IMR-90 (cell line): ENCODE measurements around the gene ACVRL1. TPM values are rescaled to one million over a fixed set of nuclear protein-coding genes. Genes with fewer than 3 reads are reported as not detected.

Experiments used
- ATAC-seq: fragments of 200-7000 bp; cut with Tn5 transposase; 2 replicates; pipeline ENCODE4 v1.9.1; 2020; ENCODE audit warnings: low read depth, mild to moderate bottlenecking, moderate library complexity
- BruUV-seq: library from RNA; stranded (reverse); fragments of 400-500 nt; replicated peaks from 2 replicates; lab custom pipeline; 2021; lab: Mats Ljungman, UMichigan
- CTCF ChIA-PET: fragments of 300-600 bp; formaldehyde crosslinking; extraction: SDS; loops from one replicate; lab custom pipeline; 2021; ENCODE audit warnings: antibody characterized with exemption; lab: Yijun Ruan, JAX
- POLR2A ChIA-PET: fragments of 300-600 bp; sonication (Branson Sonifier 250); formaldehyde crosslinking; loops from one replicate; lab custom pipeline; 2022; ENCODE audit warnings: antibody characterized with exemption; ENCODE audit not compliant: unreplicated experiment; lab: Charles Lee
- DNase-seq: peaks from one replicate; pipeline ENCODE4 v3.0.0; 2013
- H2AFZ ChIP-seq: replicated peaks from 2 replicates; pipeline ENCODE3; 2013; ENCODE audit warnings: low read length, mild to moderate bottlenecking; ENCODE audit not compliant: poor library complexity
- H2AK5ac ChIP-seq: 2 replicates; pipeline ENCODE4 v1.6.1; 2013; ENCODE audit warnings: low read depth, low read length, inconsistent platforms
- H2AK9ac ChIP-seq: replicated peaks from 2 replicates; pipeline ENCODE3; 2013; ENCODE audit warnings: mild to moderate bottlenecking, low read depth, low read length, moderate library complexity; ENCODE audit not compliant: poor library complexity
- H2BK120ac ChIP-seq: 2 replicates; pipeline ENCODE4 v1.6.1; 2013; ENCODE audit warnings: low read depth, low read length, inconsistent platforms
- H2BK15ac ChIP-seq: 3 replicates; pipeline ENCODE4 v1.6.1; 2013; ENCODE audit warnings: low read depth, low read length, inconsistent platforms
- H2BK20ac ChIP-seq: 2 replicates; pipeline ENCODE4 v1.6.1; 2013; ENCODE audit warnings: low read depth, mild to moderate bottlenecking, inconsistent platforms, low read length, moderate library complexity
- H2BK5ac ChIP-seq: 2 replicates; pipeline ENCODE4 v1.6.1; 2013; ENCODE audit warnings: mild to moderate bottlenecking, low read depth, low read length, inconsistent platforms; ENCODE audit not compliant: poor library complexity, severe bottlenecking
- H3K14ac ChIP-seq: replicated peaks from 2 replicates; pipeline ENCODE4 v1.6.1; 2013; ENCODE audit warnings: low read depth, low read length, inconsistent platforms
- H3K18ac ChIP-seq: 2 replicates; pipeline ENCODE4 v1.6.1; 2013; ENCODE audit warnings: low read depth, low read length, control low read depth
- H3K23ac ChIP-seq: 2 replicates; pipeline ENCODE4 v1.6.1; 2013; ENCODE audit warnings: low read depth, low read length, inconsistent platforms
- H3K27ac ChIP-seq: 2 replicates; pipeline ENCODE4 v1.5.1; 2013; ENCODE audit warnings: mild to moderate bottlenecking, control low read depth, low read length; ENCODE audit not compliant: insufficient read depth
- H3K27me3 ChIP-seq: 2 replicates; pipeline ENCODE4 v1.6.1; 2013; ENCODE audit warnings: low read length; ENCODE audit not compliant: control insufficient read depth, insufficient read depth
- H3K36me3 ChIP-seq: 2 replicates; pipeline ENCODE4 v1.6.1; 2013; ENCODE audit warnings: low read length, mixed read lengths; ENCODE audit not compliant: control insufficient read depth, insufficient read depth
- H3K4ac ChIP-seq: 2 replicates; pipeline ENCODE4 v1.6.1; 2013; ENCODE audit warnings: low read depth, low read length, inconsistent platforms
- H3K4me1 ChIP-seq: 2 replicates; pipeline ENCODE4 v1.6.1; 2013; ENCODE audit warnings: low read length, mixed read lengths; ENCODE audit not compliant: control insufficient read depth, insufficient read depth
- H3K4me2 ChIP-seq: 2 replicates; pipeline ENCODE4 v1.6.1; 2013; ENCODE audit warnings: low read depth, mild to moderate bottlenecking, control low read depth, low read length, moderate library complexity
- H3K4me3 ChIP-seq: 2 replicates; pipeline ENCODE4 v1.5.1; 2013; ENCODE audit warnings: low read depth, mild to moderate bottlenecking, control low read depth, low read length, moderate library complexity; ENCODE audit not compliant: insufficient read depth
- H3K56ac ChIP-seq: 2 replicates; pipeline ENCODE4 v1.6.1; 2013; ENCODE audit warnings: low read length, inconsistent platforms; ENCODE audit not compliant: insufficient read depth; ENCODE audit errors: extremely low read depth
- H3K79me1 ChIP-seq, 2 experiments: 2 replicates each; pipeline ENCODE4 v1.6.1; 2013; ENCODE audit warnings: low read length in 2 of 2, inconsistent platforms in 1 of 2, low read depth in 1 of 2
- H3K9ac ChIP-seq: 2 replicates; pipeline ENCODE4 v1.6.1; 2013; ENCODE audit warnings: low read depth, low read length, control low read depth
- H3K9me1 ChIP-seq: 2 replicates; pipeline ENCODE4 v1.6.1; 2013; ENCODE audit warnings: low read length, inconsistent platforms; ENCODE audit not compliant: insufficient read depth
- H3K9me3 ChIP-seq: 2 replicates; pipeline ENCODE4 v1.6.1; 2013; ENCODE audit warnings: low read length; ENCODE audit not compliant: control insufficient read depth, insufficient read depth
- H4K20me1 ChIP-seq: 2 replicates; pipeline ENCODE4 v1.6.1; 2013; ENCODE audit warnings: low read length, inconsistent platforms; ENCODE audit not compliant: insufficient read depth
- H4K5ac ChIP-seq: 2 replicates; pipeline ENCODE4 v1.6.1; 2013; ENCODE audit warnings: mild to moderate bottlenecking, low read depth, low read length, control low read depth
- H4K8ac ChIP-seq, 2 experiments: 2 replicates each; pipeline ENCODE4 v1.6.1; 2013; ENCODE audit warnings: low read depth in 2 of 2, low read length in 2 of 2, control low read depth in 1 of 2, inconsistent platforms in 1 of 2
- H4K91ac ChIP-seq: 2 replicates; pipeline ENCODE4 v1.6.1; 2013; ENCODE audit warnings: low read depth, low read length, inconsistent platforms; ENCODE audit not compliant: insufficient read depth
- CEBPB ChIP-seq: IDR thresholded peaks from 2 replicates; pipeline ENCODE4 v1.6.1; 2012; ENCODE audit warnings: low read depth, low read length, improper control_type of control experiment
- CHD1 ChIP-seq: IDR thresholded peaks from 2 replicates; pipeline ENCODE4 v1.6.1; 2012; ENCODE audit warnings: low read depth, low read length, improper control_type of control experiment
- FOS ChIP-seq: fragments of 150-350 bp; IDR thresholded peaks from 2 replicates; pipeline ENCODE4 v1.6.1; 2016; ENCODE audit warnings: low read depth, low read length
- MAFK ChIP-seq: IDR thresholded peaks from 2 replicates; pipeline ENCODE4 v1.6.1; 2012; ENCODE audit warnings: low read depth, low read length, improper control_type of control experiment
- MAZ ChIP-seq: IDR thresholded peaks from 2 replicates; pipeline ENCODE4 v1.6.1; 2012; ENCODE audit warnings: low read depth, mild to moderate bottlenecking, low read length, improper control_type of control experiment, moderate library complexity, borderline replicate concordance
- NFE2L2 ChIP-seq: fragments of 150-350 bp; IDR thresholded peaks from 2 replicates; pipeline ENCODE4 v1.6.1; 2016; ENCODE audit warnings: low read depth, mild to moderate bottlenecking, low read length
- RAD21 ChIP-seq: IDR thresholded peaks from 2 replicates; pipeline ENCODE4 v1.6.1; 2012; ENCODE audit warnings: low read length, improper control_type of control experiment
- RCOR1 ChIP-seq: IDR thresholded peaks from 2 replicates; pipeline ENCODE4 v1.6.1; 2012; ENCODE audit warnings: mild to moderate bottlenecking, low read length, improper control_type of control experiment; ENCODE audit not compliant: insufficient replicate concordance
- RFX5 ChIP-seq: IDR thresholded peaks from 2 replicates; pipeline ENCODE4 v1.8.0; 2012; ENCODE audit warnings: low read depth, mild to moderate bottlenecking, low read length, moderate library complexity
- SMC3 ChIP-seq: fragments of 150-350 bp; IDR thresholded peaks from 2 replicates; pipeline ENCODE4 v1.6.1; 2016; ENCODE audit warnings: low read depth, mild to moderate bottlenecking, antibody characterized with exemption, low read length, moderate library complexity
- WGBS, 2 experiments: methylation state at CpG; one replicate each; pipeline versions ENCODE4 v1.1.5 to v1.1.7; 2013; ENCODE audit warnings: missing lambda C conversion rate in 2 of 2; ENCODE audit not compliant: insufficient read length in 1 of 2; ENCODE audit errors: extremely low coverage in 2 of 2; 5-methylcytosine and 5-hydroxymethylcytosine counted together
- dilution Hi-C: fragments of 300-500 bp; cut with HindIII; formaldehyde crosslinking; loops from one replicate; pipeline ENCODE4 v1.14.3; 2018; ENCODE audit warnings: low sequenced_read_pairs; ENCODE audit not compliant: unreplicated experiment
- in situ Hi-C: fragments of 300-500 bp; cut with MboI; formaldehyde crosslinking; loops from 3 replicates; pipeline ENCODE4 v1.14.3; 2019; ENCODE audit warnings: low sequenced_read_pairs, inconsistent platforms, mixed read lengths
- intact Hi-C: fragments of 100-400 bp; cut with micrococcal nuclease; formaldehyde crosslinking; loops from 2 replicates; pipeline ENCODE4 v1.10.0; 2022
- polyA plus RNA-seq, 3 experiments: library from polyadenylated mRNA; depleted of rRNA; stranded (reverse); fragments of >200 nt; gene quantifications; 2 replicates each; pipeline ENCODE4 v1.2.3, GENCODE V29; 2012; ENCODE audit warnings: low replicate concordance in 1 of 3
- total RNA-seq: library from RNA; depleted of rRNA; stranded (reverse); fragments of >200 nt; gene quantifications from 2 replicates; pipeline ENCODE4 v1.2.3, GENCODE V29; 2012
- TF ChIP-seq, protein P1 (sequence below): fragments of 150-350 bp; IDR thresholded peaks from 2 replicates; pipeline ENCODE4 v1.6.1; 2016; ENCODE audit warnings: low read depth, mild to moderate bottlenecking, low read length, moderate library complexity, borderline replicate concordance
- TF ChIP-seq, protein P2 (sequence below): conservative IDR thresholded peaks from 2 replicates; pipeline ENCODE4 v1.5.1; 2012; ENCODE audit warnings: mild to moderate bottlenecking, low read depth, low read length, improper control_type of control experiment
- TF ChIP-seq, protein P3 (sequence below): fragments of 150-350 bp; IDR thresholded peaks from 2 replicates; pipeline ENCODE4 v1.6.1; 2017; ENCODE audit warnings: mild to moderate bottlenecking, antibody characterized with exemption, low read length, low read depth

Gene ACVRL1
- total and polyA plus RNA-seq, 2 of the 4 experiments (the other 2 are of a cell fraction): 6.4 to 7.5 TPM

DNA sequence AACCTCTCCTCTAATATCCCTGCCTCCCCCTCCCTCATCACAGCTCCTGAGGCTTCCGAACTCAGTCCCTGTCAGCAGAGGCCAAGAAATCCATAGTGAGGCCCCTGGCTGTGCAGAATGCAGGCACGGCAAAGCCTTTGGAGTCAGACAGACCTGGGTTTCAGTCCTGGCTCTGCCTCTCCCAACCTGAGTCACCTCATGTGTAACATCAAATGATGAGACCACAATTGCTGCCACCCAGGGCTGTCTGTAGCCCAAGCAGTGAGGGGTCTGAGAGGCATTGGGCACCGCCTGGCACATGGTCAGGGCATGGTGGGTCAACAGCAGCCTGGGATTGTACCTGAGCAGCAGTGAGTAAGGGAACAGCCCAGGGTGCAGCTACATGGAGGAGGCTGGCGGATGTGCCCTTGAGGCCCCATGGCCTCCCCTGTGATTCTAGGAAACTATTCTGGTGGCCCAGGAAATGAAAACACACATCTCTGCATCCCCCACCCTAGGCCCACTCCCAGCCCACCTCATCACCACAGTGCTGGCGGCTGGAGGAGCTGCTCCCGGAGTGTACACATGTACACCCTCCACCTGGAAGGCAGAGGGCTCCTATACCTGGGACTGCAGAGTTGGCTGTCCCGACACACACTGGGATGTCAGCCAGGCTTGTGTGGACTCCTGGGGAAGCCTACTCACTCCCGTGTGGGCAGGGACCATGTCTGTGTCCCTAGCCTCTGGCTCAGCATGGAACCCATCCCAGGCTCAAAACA lies 11.7 kb upstream of the ACVRL1 start:
- peaks cover 15% of the 10 kb centered on the region; the same call in 1 of the 2 replicates for H3K9me1 ChIP-seq
- H2AFZ ChIP-seq: peak overlapping the region; percentile 91
- peak overlapping the region; percentile 48 for H4K91ac ChIP-seq
- H3K4me3 ChIP-seq: no peak overlapping the region
- H3K4ac ChIP-seq: peak overlapping the region; percentile 66
- H4K20me1 ChIP-seq: no peaks in the 10 kb centered on the region
- peak overlapping the region; percentile 81 for H2BK120ac ChIP-seq
- in situ Hi-C loops (no loop called here), dilution Hi-C loops (no loop called here), intact Hi-C loops (loop anchor here (1.0 kb wide), 2 partner anchors 28 to 85 kb away; no protein-coding TSS in a partner anchor)
- DNase-seq: no peak
- H2BK15ac ChIP-seq: peak overlapping the region; percentile 76; the same call in 2 of the 3 replicates
- peak overlapping the region; percentile 66 for H2AK9ac ChIP-seq
- H3K4me2 ChIP-seq: no peak overlapping the region
- H2AK5ac ChIP-seq: peak overlapping the region; percentile 76
- no peak overlapping the region for H2BK5ac ChIP-seq
- no peak overlapping the region for H3K9ac ChIP-seq
- no peak overlapping the region for H3K56ac ChIP-seq
- no TSS peak for BruUV-seq
- no peaks in the 10 kb centered on the region for H3K79me1 ChIP-seq
- H3K27me3 ChIP-seq: no peaks in the 10 kb centered on the region
- 89% methylated on average over 3 of the region's 8 CpGs; no CpG with 5 or more reads in 1 of the 2 experiments for WGBS, 2 experiments
- no peak overlapping the region for H3K23ac ChIP-seq
- H3K36me3 ChIP-seq: no peaks in the 10 kb centered on the region
- POLR2A ChIA-PET: no interaction called here
- peaks cover 6% of the 10 kb centered on the region; the same call in 1 of the 2 replicates for H3K4me1 ChIP-seq
- H3K18ac ChIP-seq: no peak overlapping the region
- peak; percentile 4; the same call in 1 of the 2 replicates for ATAC-seq
- H3K9me3 ChIP-seq: no peaks in the 10 kb centered on the region
- no peak for TF ChIP-seq RFX5
- TF ChIP-seq CEBPB: no peak
- TF ChIP-seq, protein P1, sequence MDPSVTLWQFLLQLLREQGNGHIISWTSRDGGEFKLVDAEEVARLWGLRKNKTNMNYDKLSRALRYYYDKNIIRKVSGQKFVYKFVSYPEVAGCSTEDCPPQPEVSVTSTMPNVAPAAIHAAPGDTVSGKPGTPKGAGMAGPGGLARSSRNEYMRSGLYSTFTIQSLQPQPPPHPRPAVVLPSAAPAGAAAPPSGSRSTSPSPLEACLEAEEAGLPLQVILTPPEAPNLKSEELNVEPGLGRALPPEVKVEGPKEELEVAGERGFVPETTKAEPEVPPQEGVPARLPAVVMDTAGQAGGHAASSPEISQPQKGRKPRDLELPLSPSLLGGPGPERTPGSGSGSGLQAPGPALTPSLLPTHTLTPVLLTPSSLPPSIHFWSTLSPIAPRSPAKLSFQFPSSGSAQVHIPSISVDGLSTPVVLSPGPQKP: no peak
- TF ChIP-seq SMC3: no peak
- TF ChIP-seq NFE2L2: no peak
- no peak for TF ChIP-seq MAFK
- TF ChIP-seq, protein P2, sequence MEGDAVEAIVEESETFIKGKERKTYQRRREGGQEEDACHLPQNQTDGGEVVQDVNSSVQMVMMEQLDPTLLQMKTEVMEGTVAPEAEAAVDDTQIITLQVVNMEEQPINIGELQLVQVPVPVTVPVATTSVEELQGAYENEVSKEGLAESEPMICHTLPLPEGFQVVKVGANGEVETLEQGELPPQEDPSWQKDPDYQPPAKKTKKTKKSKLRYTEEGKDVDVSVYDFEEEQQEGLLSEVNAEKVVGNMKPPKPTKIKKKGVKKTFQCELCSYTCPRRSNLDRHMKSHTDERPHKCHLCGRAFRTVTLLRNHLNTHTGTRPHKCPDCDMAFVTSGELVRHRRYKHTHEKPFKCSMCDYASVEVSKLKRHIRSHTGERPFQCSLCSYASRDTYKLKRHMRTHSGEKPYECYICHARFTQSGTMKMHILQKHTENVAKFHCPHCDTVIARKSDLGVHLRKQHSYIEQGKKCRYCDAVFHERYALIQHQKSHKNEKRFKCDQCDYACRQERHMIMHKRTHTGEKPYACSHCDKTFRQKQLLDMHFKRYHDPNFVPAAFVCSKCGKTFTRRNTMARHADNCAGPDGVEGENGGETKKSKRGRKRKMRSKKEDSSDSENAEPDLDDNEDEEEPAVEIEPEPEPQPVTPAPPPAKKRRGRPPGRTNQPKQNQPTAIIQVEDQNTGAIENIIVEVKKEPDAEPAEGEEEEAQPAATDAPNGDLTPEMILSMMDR: no peak
- TF ChIP-seq RCOR1: no peak
- TF ChIP-seq MAZ: no peak
- no peak for TF ChIP-seq RAD21
- no peak for TF ChIP-seq CHD1
- TF ChIP-seq, protein P3, sequence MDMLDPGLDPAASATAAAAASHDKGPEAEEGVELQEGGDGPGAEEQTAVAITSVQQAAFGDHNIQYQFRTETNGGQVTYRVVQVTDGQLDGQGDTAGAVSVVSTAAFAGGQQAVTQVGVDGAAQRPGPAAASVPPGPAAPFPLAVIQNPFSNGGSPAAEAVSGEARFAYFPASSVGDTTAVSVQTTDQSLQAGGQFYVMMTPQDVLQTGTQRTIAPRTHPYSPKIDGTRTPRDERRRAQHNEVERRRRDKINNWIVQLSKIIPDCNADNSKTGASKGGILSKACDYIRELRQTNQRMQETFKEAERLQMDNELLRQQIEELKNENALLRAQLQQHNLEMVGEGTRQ: no peak
- TF ChIP-seq FOS: no peak
- H3K14ac ChIP-seq: peak overlapping the region; percentile 62; the same call in 1 of the 2 replicates
- peak overlapping the region; percentile 67 for H2BK20ac ChIP-seq
- peak overlapping the region in 1 of 2 experiments; percentile 77; a peak in 2 of 4 replicates for H4K8ac ChIP-seq
- H3K27ac ChIP-seq: no peak overlapping the region; the same call in 1 of the 2 replicates
- CTCF ChIA-PET: interaction anchor here (0.8 to 1.8 kb wide), 2 partner anchors 12 to 63 kb away, joined by 3 to 4 read pairs; partner anchors contain the start of gene ACVRL1
- H4K5ac ChIP-seq: peak overlapping the region; percentile 15; the same call in 1 of the 2 replicates
